Neural progenitor cell (in vitro differentiated cells): ENCODE data around the gene CIB4. TPM values are rescaled to one million over a fixed set of nuclear protein-coding genes. Genes with fewer than 3 reads are reported as not detected.

Experiments used
- DNase-seq: peaks from one replicate; pipeline ENCODE4 v3.0.0-alpha.2; 2016; ENCODE audit warnings: low spot score
- H2AFZ ChIP-seq: fragments of 200-600 bp; sonication (generic); replicated peaks from 2 replicates; pipeline ENCODE4 v1.6.1; 2016; ENCODE audit warnings: antibody characterized with exemption
- H3F3A ChIP-seq: fragments of 200-600 bp; sonication (generic); 2 replicates; pipeline ENCODE4 v1.6.1; 2016; ENCODE audit warnings: antibody characterized with exemption, low read depth
- H3K27ac ChIP-seq: fragments of 200-600 bp; sonication (generic); 2 replicates; pipeline ENCODE4 v1.5.1; 2016; ENCODE audit warnings: mild to moderate bottlenecking
- H3K27me3 ChIP-seq: fragments of 200-600 bp; sonication (generic); 2 replicates; pipeline ENCODE4 v1.6.1; 2016; ENCODE audit warnings: mild to moderate bottlenecking, moderate library complexity
- H3K36me3 ChIP-seq: fragments of 200-600 bp; sonication (generic); 2 replicates; pipeline ENCODE4 v1.5.1; 2016
- H3K4me1 ChIP-seq: fragments of 200-600 bp; sonication (generic); 2 replicates; pipeline ENCODE4 v1.6.1; 2016; ENCODE audit warnings: mixed run types
- H3K4me2 ChIP-seq: fragments of 200-600 bp; sonication (generic); 2 replicates; pipeline ENCODE4 v1.6.1; 2016
- H3K4me3 ChIP-seq: fragments of 200-600 bp; sonication (generic); 2 replicates; pipeline ENCODE4 v1.5.1; 2016
- H3K79me2 ChIP-seq: fragments of 200-600 bp; sonication (generic); 2 replicates; pipeline ENCODE4 v1.6.1; 2016; ENCODE audit warnings: low read depth
- H3K9ac ChIP-seq: fragments of 200-600 bp; sonication (generic); 2 replicates; pipeline ENCODE4 v1.6.1; 2016
- H3K9me3 ChIP-seq: fragments of 200-600 bp; sonication (generic); 2 replicates; pipeline ENCODE4 v1.5.1; 2016; ENCODE audit warnings: low read depth
- H4K20me1 ChIP-seq: fragments of 200-600 bp; sonication (generic); 2 replicates; pipeline ENCODE4 v1.6.1; 2016; ENCODE audit warnings: low read depth
- H3K27ac Mint-ChIP-seq: 3 replicates; pipeline ENCODE4 v1.8.0; 2021; ENCODE audit warnings: mixed read lengths
- H3K27me3 Mint-ChIP-seq: 2 replicates; pipeline ENCODE4 v1.8.0; 2022; ENCODE audit warnings: low read depth, mild to moderate bottlenecking, inconsistent platforms, moderate library complexity, mixed read lengths; ENCODE audit not compliant: insufficient read depth
- H3K36me3 Mint-ChIP-seq: 3 replicates; pipeline ENCODE4 v1.8.0; 2021; ENCODE audit warnings: mixed read lengths
- H3K4me1 Mint-ChIP-seq: 3 replicates; pipeline ENCODE4 v1.8.0; 2021; ENCODE audit warnings: mixed read lengths
- H3K4me3 Mint-ChIP-seq: 3 replicates; pipeline ENCODE4 v1.8.0; 2021; ENCODE audit warnings: mild to moderate bottlenecking, moderate library complexity, mixed read lengths
- H3K9me3 Mint-ChIP-seq: 3 replicates; pipeline ENCODE4 v1.8.0; 2020; ENCODE audit warnings: mixed read lengths
- CTCF ChIP-seq: fragments of 200-600 bp; sonication (generic); IDR thresholded peaks from 2 replicates; pipeline ENCODE4 v1.5.1; 2017; ENCODE audit warnings: antibody characterized with exemption, mild to moderate bottlenecking
- EZH2 ChIP-seq: fragments of 200-600 bp; sonication (generic); IDR thresholded peaks from 2 replicates; pipeline ENCODE4 v1.6.1; 2017; ENCODE audit warnings: antibody characterized with exemption, mild to moderate bottlenecking, moderate library complexity
- EZH2phosphoT487 ChIP-seq: fragments of 200-600 bp; sonication (generic); IDR thresholded peaks from 2 replicates; pipeline ENCODE4 v1.6.1; 2017; ENCODE audit warnings: antibody characterized with exemption
- total RNA-seq: library from RNA; depleted of rRNA; stranded (reverse); fragments of >200 nt; gene quantifications from 2 replicates; pipeline ENCODE4 v1.2.3, GENCODE V29; 2015; ENCODE audit warnings: low replicate concordance

The CIB4 gene
- total RNA-seq, 1 donor from 2014 or later, result not detected

DNA sequence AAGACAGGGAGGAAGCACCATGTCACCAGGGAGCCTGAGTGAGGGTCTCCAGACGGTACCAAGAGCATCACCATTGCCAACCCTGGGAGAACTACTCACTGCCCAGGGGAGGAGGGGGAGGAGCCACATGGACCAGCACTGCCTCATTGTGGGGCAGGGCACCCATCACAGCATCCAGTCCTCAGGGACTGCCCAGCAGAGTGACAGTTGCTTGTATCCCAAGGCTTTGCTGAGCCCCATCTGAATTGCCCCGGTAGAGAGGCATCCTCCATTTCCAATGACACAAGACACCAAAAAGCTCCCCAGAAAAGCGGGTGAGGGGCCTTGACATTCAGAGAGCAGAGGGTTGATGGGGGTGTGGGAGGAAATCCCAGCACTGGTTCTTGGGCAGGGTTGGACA, 6.8 kb upstream of the CIB4 start:
- Mint-ChIP-seq H3K4me1 (peaks cover 44% of the 10 kb centered on the region), H3K27ac (no peak overlapping the region), H3K36me3 (no peaks in the 10 kb centered on the region), H3K9me3 (peaks cover 6% of the 10 kb centered on the region), H3K27me3 (peaks cover 17% of the 10 kb centered on the region), H3K4me3 (peak overlapping the region; percentile 39)
- Histone ChIP-seq H3F3A (peaks cover 25% of the 10 kb centered on the region), H3K36me3 (no peaks in the 10 kb centered on the region), H4K20me1 (no peaks in the 10 kb centered on the region), H3K9ac (no peak overlapping the region), H3K27me3 (peaks cover 6% of the 10 kb centered on the region), H3K9me3 (no peaks in the 10 kb centered on the region), H3K79me2 (no peaks in the 10 kb centered on the region), H3K4me1 (peaks cover 31% of the 10 kb centered on the region), H3K4me2 (peak overlapping the region; percentile 69), H2AFZ (no peak overlapping the region), H3K4me3 (no peak overlapping the region), H3K27ac (no peak overlapping the region)
- DNase-seq, result no peak
- TF ChIP-seq EZH2phosphoT487, result no peak
- no peak for TF ChIP-seq EZH2
- TF ChIP-seq CTCF, result no peak

DNA sequence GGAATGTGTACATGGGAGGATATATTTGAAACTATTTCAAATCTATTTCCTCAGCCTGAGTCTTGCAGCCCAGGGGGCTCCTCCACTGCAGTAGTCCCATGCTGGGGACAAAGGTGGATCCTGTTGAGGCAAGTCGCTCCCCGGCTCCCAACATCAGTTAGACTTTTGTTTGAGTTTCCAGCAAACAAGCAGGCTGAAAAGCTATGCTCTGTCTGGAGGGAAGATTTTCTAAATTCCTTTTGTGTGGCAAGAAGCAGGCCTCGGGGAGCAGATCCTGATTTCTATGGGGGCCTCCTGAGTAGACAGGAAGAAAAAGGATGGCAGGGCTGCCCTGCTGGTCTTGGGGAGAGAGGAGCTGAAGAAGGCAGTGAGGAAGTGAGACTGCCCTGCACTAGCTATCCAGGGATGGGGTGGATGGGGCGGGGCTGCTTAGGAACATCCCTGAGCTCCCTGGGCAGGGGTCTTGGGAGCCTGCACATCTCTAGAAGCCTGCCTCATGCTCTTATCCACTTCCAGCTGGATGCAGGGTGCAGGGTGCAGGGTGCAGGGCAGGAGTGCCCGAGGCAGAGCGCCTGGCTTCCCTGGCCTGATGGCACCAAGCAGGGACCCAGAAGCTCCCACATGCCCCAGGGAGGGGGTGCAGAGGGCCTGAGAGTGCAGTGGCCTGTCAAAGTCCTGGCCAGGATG, 6.0 kb upstream of the CIB4 start:
- H3K36me3 ChIP-seq, result no peaks in the 10 kb centered on the region
- H2AFZ ChIP-seq, result no peak overlapping the region
- Mint-ChIP-seq H3K27ac (peak overlapping the region; percentile 10), H3K36me3 (no peaks in the 10 kb centered on the region), H3K4me1 (peaks cover 51% of the 10 kb centered on the region), H3K4me3 (peak overlapping the region; percentile 25), H3K27me3 (peaks cover 17% of the 10 kb centered on the region), H3K9me3 (peaks cover 6% of the 10 kb centered on the region)
- H3K79me2 ChIP-seq, result no peaks in the 10 kb centered on the region
- H3F3A ChIP-seq, result peaks cover 25% of the 10 kb centered on the region
- no peak for TF ChIP-seq EZH2phosphoT487
- no peak for TF ChIP-seq EZH2
- TF ChIP-seq CTCF, result no peak
- H3K9me3 ChIP-seq, result no peaks in the 10 kb centered on the region
- H3K9ac ChIP-seq, result no peak overlapping the region
- DNase-seq, result peak; percentile 85
- H4K20me1 ChIP-seq, result no peaks in the 10 kb centered on the region
- H3K27ac ChIP-seq, result peak overlapping the region; percentile 46
- peaks cover 36% of the 10 kb centered on the region for H3K4me1 ChIP-seq
- H3K27me3 ChIP-seq, result peaks cover 6% of the 10 kb centered on the region
- H3K4me3 ChIP-seq, result no peak overlapping the region
- H3K4me2 ChIP-seq, result peak overlapping the region; percentile 69

GRCh38 chr2:26645762-26646161, 4.6 kb upstream of the CIB4 start:
- H3K27ac ChIP-seq, result no peak overlapping the region
- no peak overlapping the region for H3K4me2 ChIP-seq
- H3K4me3 Mint-ChIP-seq, result no peak overlapping the region
- no peaks in the 10 kb centered on the region for H3K36me3 ChIP-seq
- H3K36me3 Mint-ChIP-seq, result no peaks in the 10 kb centered on the region
- H3K9me3 Mint-ChIP-seq, result peaks cover 6% of the 10 kb centered on the region
- DNase-seq, result no peak
- TF ChIP-seq EZH2phosphoT487 (no peak), EZH2 (no peak), CTCF (no peak)
- no peaks in the 10 kb centered on the region for H3K9me3 ChIP-seq
- H2AFZ ChIP-seq, result no peak overlapping the region
- H3F3A ChIP-seq, result peaks cover 25% of the 10 kb centered on the region
- peaks cover 37% of the 10 kb centered on the region for H3K4me1 ChIP-seq
- no peak overlapping the region for H3K9ac ChIP-seq
- H3K27ac Mint-ChIP-seq, result no peak overlapping the region
- H3K27me3 ChIP-seq, result peaks cover 6% of the 10 kb centered on the region
- peaks cover 20% of the 10 kb centered on the region for H3K27me3 Mint-ChIP-seq
- H4K20me1 ChIP-seq, result no peaks in the 10 kb centered on the region
- peaks cover 55% of the 10 kb centered on the region for H3K4me1 Mint-ChIP-seq
- H3K4me3 ChIP-seq, result no peak overlapping the region
- H3K79me2 ChIP-seq, result no peaks in the 10 kb centered on the region
